H1 (cell line): ENCODE measurements around the gene CAMKK2.

Source experiments
- EZH2 ChIP-seq: fragments of 200-600 bp; sonication (generic); IDR thresholded peaks from 2 replicates; pipeline ENCODE4 v1.7.1; 2012; ENCODE audit warnings: low read depth, mild to moderate bottlenecking, moderate library complexity, low read length, inconsistent platforms; ENCODE audit not compliant: severe bottlenecking
- RFX5 ChIP-seq: IDR thresholded peaks from 2 replicates; pipeline ENCODE4 v1.6.1; 2011; ENCODE audit warnings: low read depth, low read length, improper control_type of control experiment, borderline replicate concordance
- TCF12 ChIP-seq: IDR thresholded peaks from 2 replicates; pipeline ENCODE4 v1.6.1; 2011; ENCODE audit warnings: low read depth, mild to moderate bottlenecking, low read length
- TF ChIP-seq, protein P1 (sequence below), 3 experiments: IDR thresholded peaks; 1 replicate in 2 of 3; 2 replicates in 1 of 3; pipeline versions ENCODE4 v1.5.1 to v1.6.1; 2011; ENCODE audit warnings: low read length in 3 of 3, mild to moderate bottlenecking in 3 of 3, inconsistent platforms in 2 of 3, low read depth in 1 of 3, moderate library complexity in 1 of 3; ENCODE audit not compliant: insufficient read depth in 1 of 3; ENCODE audit errors: control extremely low read depth in 1 of 3

DNA sequence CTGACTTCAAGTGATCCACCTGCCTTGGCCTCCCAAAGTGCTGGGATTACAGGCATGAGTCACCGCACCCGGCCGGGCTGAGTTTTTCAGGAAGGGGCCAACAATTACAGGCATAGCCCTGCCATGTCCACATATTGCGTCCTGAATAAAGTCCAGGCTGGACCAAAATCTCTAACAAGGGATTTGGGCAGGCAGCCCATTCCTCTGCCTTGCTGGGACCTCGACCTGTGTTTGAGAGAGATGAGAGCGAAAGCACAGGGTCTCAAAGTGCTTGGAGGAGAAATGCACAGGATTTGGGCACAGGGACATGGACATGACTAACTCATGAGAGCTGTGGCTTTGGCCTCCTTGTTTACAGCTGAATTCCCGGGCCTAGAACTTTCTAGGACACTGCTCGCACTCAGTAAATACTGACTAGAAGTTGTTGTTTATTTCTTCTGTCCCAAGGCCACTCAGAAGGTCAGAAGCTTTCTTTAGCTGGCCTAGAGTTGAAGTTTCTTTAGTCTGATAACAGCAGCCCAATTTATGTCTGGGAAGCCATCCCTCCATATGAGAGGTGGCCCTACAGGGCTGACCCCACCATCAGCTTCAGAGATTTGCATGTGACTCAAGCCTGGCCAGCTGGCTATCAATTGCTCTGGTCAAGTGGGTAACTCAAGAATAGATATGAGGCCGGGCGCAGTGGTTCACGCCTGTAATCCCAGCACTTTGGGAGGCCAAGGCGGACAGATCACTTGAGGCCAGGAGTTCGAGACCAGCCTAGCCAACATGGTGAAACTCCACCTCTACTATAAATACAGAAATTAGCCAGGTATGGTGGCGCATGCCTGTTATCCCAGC lies 11.7 kb downstream of the CAMKK2 start:
- no peak for TF ChIP-seq EZH2
- TF ChIP-seq TCF12: no peak
- no peak for TF ChIP-seq RFX5
- TF ChIP-seq, protein P1, sequence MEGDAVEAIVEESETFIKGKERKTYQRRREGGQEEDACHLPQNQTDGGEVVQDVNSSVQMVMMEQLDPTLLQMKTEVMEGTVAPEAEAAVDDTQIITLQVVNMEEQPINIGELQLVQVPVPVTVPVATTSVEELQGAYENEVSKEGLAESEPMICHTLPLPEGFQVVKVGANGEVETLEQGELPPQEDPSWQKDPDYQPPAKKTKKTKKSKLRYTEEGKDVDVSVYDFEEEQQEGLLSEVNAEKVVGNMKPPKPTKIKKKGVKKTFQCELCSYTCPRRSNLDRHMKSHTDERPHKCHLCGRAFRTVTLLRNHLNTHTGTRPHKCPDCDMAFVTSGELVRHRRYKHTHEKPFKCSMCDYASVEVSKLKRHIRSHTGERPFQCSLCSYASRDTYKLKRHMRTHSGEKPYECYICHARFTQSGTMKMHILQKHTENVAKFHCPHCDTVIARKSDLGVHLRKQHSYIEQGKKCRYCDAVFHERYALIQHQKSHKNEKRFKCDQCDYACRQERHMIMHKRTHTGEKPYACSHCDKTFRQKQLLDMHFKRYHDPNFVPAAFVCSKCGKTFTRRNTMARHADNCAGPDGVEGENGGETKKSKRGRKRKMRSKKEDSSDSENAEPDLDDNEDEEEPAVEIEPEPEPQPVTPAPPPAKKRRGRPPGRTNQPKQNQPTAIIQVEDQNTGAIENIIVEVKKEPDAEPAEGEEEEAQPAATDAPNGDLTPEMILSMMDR (IDR thresholded peaks at IDR 0.05; ENCODE audit: control extremely low read depth in 1 of 3, insufficient read depth in 1 of 3, low read depth in 1 of 3, low read length in 3 of 3): no peak
